Spleen (tissue), 7 donors: ENCODE measurements around the gene PTBP3.

Source experiments
- POLR2A ChIP-seq, 3 donors: fragments of 450-650 bp; IDR thresholded peaks; one replicate each; pipeline ENCODE4 v1.5.1; 2017; ENCODE audit warnings: antibody characterized with exemption in 3 of 3, mild to moderate bottlenecking in 1 of 3
- POLR2AphosphoS5 ChIP-seq, 3 donors: sonication (generic); formaldehyde crosslinking; IDR thresholded peaks; one replicate each; pipeline ENCODE4 v1.5.1; 2017; ENCODE audit warnings: antibody characterized with exemption in 3 of 3
- TF ChIP-seq, protein P1 (sequence below), 11 experiments: fragments of 200-600 bp in 7 of 11; fragments of 450-650 bp in 4 of 11; sonication (generic) in 4 of 11; IDR thresholded peaks in 8 of 11; conservative IDR thresholded peaks in 3 of 11; 1 replicate in 7 of 11; 2 replicates in 4 of 11; pipeline versions ENCODE4 v1.4.0 to v1.8.0; 2016 to 2021; ENCODE audit warnings: antibody characterized with exemption in 11 of 11, inconsistent platforms in 4 of 11, mild to moderate bottlenecking in 1 of 11
- donor health status: DM: no; HTN: no; CAD: no; lungs with moderate emphysema.
- donor health status: DM: no; HTN: no; CAD: no.
- donor health status: DM: no; HTN: no; CAD: no.

DNA sequence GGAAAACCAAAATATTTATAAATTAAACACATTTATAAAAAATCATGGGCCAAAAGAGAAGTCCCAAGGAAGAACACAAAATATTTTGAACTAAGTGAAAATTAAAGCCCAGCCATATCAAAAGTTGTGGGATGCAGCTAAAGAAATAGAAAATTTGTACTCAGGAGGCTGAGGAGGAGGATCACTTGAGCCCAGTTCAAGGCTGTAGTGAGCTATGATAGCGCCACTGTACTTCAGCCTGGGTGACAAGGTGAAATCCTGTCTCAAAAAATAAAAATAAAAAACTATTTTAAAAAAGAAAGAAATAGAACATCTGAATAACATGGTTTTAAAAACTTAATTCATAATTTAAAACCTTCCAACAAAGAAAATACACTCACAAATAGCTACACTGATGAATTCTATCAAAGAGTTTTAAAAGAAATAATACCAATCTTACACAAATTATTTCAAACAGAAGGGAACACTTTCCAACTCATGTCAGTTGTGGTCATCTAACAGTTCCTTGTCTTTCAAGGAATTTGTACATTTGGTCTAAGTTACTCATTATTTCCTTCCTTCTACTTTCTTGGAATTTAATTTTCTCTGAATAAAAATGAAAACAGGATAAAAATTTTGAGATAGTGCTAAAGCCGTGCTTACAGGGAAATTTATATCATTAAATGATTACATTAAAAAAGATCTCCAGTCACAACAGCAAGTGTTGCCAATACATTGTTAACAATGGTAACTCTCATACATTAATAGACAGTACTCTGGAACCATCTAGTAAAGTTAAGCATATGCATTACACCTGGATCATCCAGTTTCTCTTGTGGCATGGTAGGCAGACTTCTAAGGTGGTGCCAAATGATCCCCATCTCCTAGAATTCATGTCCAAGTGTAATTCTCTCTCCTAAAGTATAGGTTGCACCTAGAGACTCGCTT, 17.8 kb downstream of the PTBP3 start:
- TF ChIP-seq, protein P1, sequence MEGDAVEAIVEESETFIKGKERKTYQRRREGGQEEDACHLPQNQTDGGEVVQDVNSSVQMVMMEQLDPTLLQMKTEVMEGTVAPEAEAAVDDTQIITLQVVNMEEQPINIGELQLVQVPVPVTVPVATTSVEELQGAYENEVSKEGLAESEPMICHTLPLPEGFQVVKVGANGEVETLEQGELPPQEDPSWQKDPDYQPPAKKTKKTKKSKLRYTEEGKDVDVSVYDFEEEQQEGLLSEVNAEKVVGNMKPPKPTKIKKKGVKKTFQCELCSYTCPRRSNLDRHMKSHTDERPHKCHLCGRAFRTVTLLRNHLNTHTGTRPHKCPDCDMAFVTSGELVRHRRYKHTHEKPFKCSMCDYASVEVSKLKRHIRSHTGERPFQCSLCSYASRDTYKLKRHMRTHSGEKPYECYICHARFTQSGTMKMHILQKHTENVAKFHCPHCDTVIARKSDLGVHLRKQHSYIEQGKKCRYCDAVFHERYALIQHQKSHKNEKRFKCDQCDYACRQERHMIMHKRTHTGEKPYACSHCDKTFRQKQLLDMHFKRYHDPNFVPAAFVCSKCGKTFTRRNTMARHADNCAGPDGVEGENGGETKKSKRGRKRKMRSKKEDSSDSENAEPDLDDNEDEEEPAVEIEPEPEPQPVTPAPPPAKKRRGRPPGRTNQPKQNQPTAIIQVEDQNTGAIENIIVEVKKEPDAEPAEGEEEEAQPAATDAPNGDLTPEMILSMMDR (IDR thresholded peaks at IDR 0.05 in 8 of 11, conservative IDR thresholded peaks at IDR 0.05 in 3 of 11) = no peak
- TF ChIP-seq POLR2AphosphoS5 (IDR thresholded peaks at IDR 0.05) = no peak
- TF ChIP-seq POLR2A (IDR thresholded peaks at IDR 0.05) = no peak
